H9 (cell line): ENCODE measurements around the gene SLC16A4. TPM values are rescaled to one million over a fixed set of nuclear protein-coding genes. Genes with fewer than 3 reads are reported as not detected.

Source experiments
- DNase-seq: peaks from one replicate; pipeline ENCODE4 v3.0.0-alpha.2; 2017
- H2AFZ ChIP-seq: one replicate; pipeline ENCODE4 v1.6.1; 2013; ENCODE audit warnings: mild to moderate bottlenecking, low read length, control low read depth, moderate library complexity
- H2AK5ac ChIP-seq: 2 replicates; pipeline ENCODE4 v1.6.1; 2013; ENCODE audit warnings: low read length, control low read depth, mixed read lengths; ENCODE audit not compliant: insufficient read length
- H2BK120ac ChIP-seq: one replicate; pipeline ENCODE4 v1.6.1; 2013; ENCODE audit warnings: low read depth, mild to moderate bottlenecking, low read length, control low read depth, inconsistent platforms; ENCODE audit not compliant: poor library complexity, severe bottlenecking
- H2BK12ac ChIP-seq: 2 replicates; pipeline ENCODE4 v1.6.1; 2013; ENCODE audit warnings: low read length, control low read depth, mixed read lengths, low read depth; ENCODE audit not compliant: insufficient read length
- H2BK15ac ChIP-seq: 2 replicates; pipeline ENCODE4 v1.6.1; 2013; ENCODE audit warnings: low read depth, low read length, control low read depth
- H2BK20ac ChIP-seq: one replicate; pipeline ENCODE4 v1.6.1; 2013; ENCODE audit warnings: low read depth, mild to moderate bottlenecking, low read length, control low read depth, inconsistent platforms; ENCODE audit not compliant: poor library complexity, severe bottlenecking
- H2BK5ac ChIP-seq: 2 replicates; pipeline ENCODE4 v1.6.1; 2013; ENCODE audit warnings: low read length, control low read depth, mixed read lengths; ENCODE audit not compliant: insufficient read length
- H3K14ac ChIP-seq: 2 replicates; pipeline ENCODE4 v1.6.1; 2013; ENCODE audit warnings: low read length, control low read depth; ENCODE audit not compliant: insufficient read depth
- H3K18ac ChIP-seq: 2 replicates; pipeline ENCODE4 v1.6.1; 2013; ENCODE audit warnings: low read depth, mild to moderate bottlenecking, mixed read lengths, low read length, control low read depth; ENCODE audit not compliant: insufficient read length
- H3K23ac ChIP-seq: 2 replicates; pipeline ENCODE4 v1.6.1; 2013; ENCODE audit warnings: low read length, control low read depth, mixed read lengths, low read depth; ENCODE audit not compliant: insufficient read length
- H3K23me2 ChIP-seq: 2 replicates; pipeline ENCODE4 v1.6.1; 2013; ENCODE audit warnings: low read depth, mild to moderate bottlenecking, mixed read lengths, low read length, control low read depth; ENCODE audit not compliant: insufficient read length, poor library complexity, severe bottlenecking
- H3K27ac ChIP-seq: 2 replicates; pipeline ENCODE4 v1.5.1; 2013; ENCODE audit warnings: low read length, control low read depth, mixed read lengths, low read depth; ENCODE audit not compliant: insufficient read length
- H3K27me3 ChIP-seq: 2 replicates; pipeline ENCODE4 v1.6.1; 2013; ENCODE audit warnings: low read length, control low read depth, inconsistent platforms; ENCODE audit not compliant: insufficient read depth
- H3K4ac ChIP-seq: 2 replicates; pipeline ENCODE4 v1.6.1; 2013; ENCODE audit warnings: low read depth, mild to moderate bottlenecking, control low read depth, inconsistent platforms, low read length, moderate library complexity
- H3K4me1 ChIP-seq: 2 replicates; pipeline ENCODE4 v1.6.1; 2013; ENCODE audit warnings: low read length, control low read depth, inconsistent platforms; ENCODE audit not compliant: insufficient read depth
- H3K4me2 ChIP-seq: 2 replicates; pipeline ENCODE4 v1.6.1; 2013; ENCODE audit warnings: low read length, control low read depth, mixed read lengths; ENCODE audit not compliant: insufficient read length, insufficient read depth
- H3K56ac ChIP-seq: 2 replicates; pipeline ENCODE4 v1.6.1; 2013; ENCODE audit warnings: low read depth, mild to moderate bottlenecking, mixed read lengths, low read length, control low read depth; ENCODE audit not compliant: insufficient read length
- H3K79me1 ChIP-seq: 2 replicates; pipeline ENCODE4 v1.6.1; 2013; ENCODE audit warnings: low read depth, mild to moderate bottlenecking, moderate library complexity, low read length, control low read depth, inconsistent platforms; ENCODE audit not compliant: insufficient read depth, poor library complexity, severe bottlenecking
- H3K79me2 ChIP-seq: 2 replicates; pipeline ENCODE4 v1.6.1; 2013; ENCODE audit warnings: low read length, control low read depth, inconsistent platforms; ENCODE audit not compliant: insufficient read depth
- H3K9ac ChIP-seq: 2 replicates; pipeline ENCODE4 v1.6.1; 2013; ENCODE audit warnings: low read length, control low read depth, mixed read lengths; ENCODE audit not compliant: insufficient read length; ENCODE audit errors: extremely low read depth
- H3K9me3 ChIP-seq: one replicate; pipeline ENCODE4 v1.6.1; 2013; ENCODE audit warnings: low read depth, low read length, inconsistent platforms; ENCODE audit not compliant: control insufficient read depth
- H3T11ph ChIP-seq: one replicate; pipeline ENCODE4 v1.6.1; 2013; ENCODE audit warnings: mild to moderate bottlenecking, low read length, control low read depth, inconsistent platforms
- H4K20me1 ChIP-seq: one replicate; pipeline ENCODE4 v1.6.1; 2013; ENCODE audit not compliant: control insufficient read depth, insufficient read length, insufficient read depth
- H4K5ac ChIP-seq: 2 replicates; pipeline ENCODE4 v1.6.1; 2013; ENCODE audit warnings: low read depth, mild to moderate bottlenecking, mixed read lengths, low read length, control low read depth; ENCODE audit not compliant: insufficient read length
- H4K8ac ChIP-seq: replicated peaks from 2 replicates; pipeline ENCODE4 v1.6.1; 2013; ENCODE audit warnings: low read length, control low read depth, mixed read lengths, low read depth; ENCODE audit not compliant: insufficient read length
- H4K91ac ChIP-seq: 2 replicates; pipeline ENCODE4 v1.6.1; 2013; ENCODE audit warnings: low read depth, mild to moderate bottlenecking, moderate library complexity, mixed read lengths, low read length, control low read depth; ENCODE audit not compliant: insufficient read length
- H3K27ac Mint-ChIP-seq, 3 experiments: 2 replicates in 2 of 3; 3 replicates in 1 of 3; pipeline ENCODE4 v1.8.0; 2020 to 2021; ENCODE audit warnings: mixed read lengths in 3 of 3, mild to moderate bottlenecking in 1 of 3, moderate library complexity in 1 of 3
- H3K27me3 Mint-ChIP-seq: 2 replicates; pipeline ENCODE4 v1.8.0; 2021; ENCODE audit warnings: low read depth, mild to moderate bottlenecking, moderate library complexity, mixed read lengths
- H3K36me3 Mint-ChIP-seq, 3 experiments: 2 replicates in 2 of 3; 3 replicates in 1 of 3; pipeline ENCODE4 v1.8.0; 2020 to 2021; ENCODE audit warnings: low read depth in 3 of 3, mixed read lengths in 3 of 3; ENCODE audit not compliant: insufficient read depth in 1 of 3
- H3K4me1 Mint-ChIP-seq, 2 experiments: 2 replicates each; pipeline ENCODE4 v1.8.0; 2020; ENCODE audit warnings: mixed read lengths in 2 of 2
- H3K4me3 Mint-ChIP-seq, 2 experiments: 2 replicates in 1 of 2; 3 replicates in 1 of 2; pipeline ENCODE4 v1.8.0; 2020 to 2021; ENCODE audit warnings: mild to moderate bottlenecking in 2 of 2, mixed read lengths in 2 of 2, moderate library complexity in 1 of 2
- H3K9me3 Mint-ChIP-seq, 2 experiments: 2 replicates in 1 of 2; 3 replicates in 1 of 2; pipeline ENCODE4 v1.8.0; 2020; ENCODE audit warnings: mild to moderate bottlenecking in 2 of 2, mixed read lengths in 2 of 2, moderate library complexity in 1 of 2
- CTCF ChIP-seq: fragments of 200-600 bp; sonication (generic); conservative IDR thresholded peaks from 3 replicates; pipeline ENCODE4 v1.8.0; 2021; ENCODE audit warnings: antibody characterized with exemption, mild to moderate bottlenecking
- whole genome bisulfite sequencing: extraction: QIAGEN DNeasy Blood & Tissue Kit; methylation state at CpG from one replicate; pipeline ENCODE4 v1.1.7; 2013; ENCODE audit warnings: missing lambda C conversion rate, low lambda C conversion rate, mixed read lengths; ENCODE audit not compliant: insufficient read length; ENCODE audit errors: extremely low coverage; 5-methylcytosine and 5-hydroxymethylcytosine counted together
- total RNA-seq: library from RNA; stranded (reverse); gene quantifications from 2 replicates; pipeline ENCODE4 v1.2.1, GENCODE V29; 2021

SLC16A4 gene
- total RNA-seq, 1 experiment from 2014 or later = 0.17 TPM

GRCh38 chr1:110387048-110387754 lies 3.6 kb downstream of the SLC16A4 start:
- H3K27ac Mint-ChIP-seq = no peak overlapping the region
- H3K23me2 ChIP-seq = no peaks in the 10 kb centered on the region
- no peak overlapping the region for H2BK12ac ChIP-seq
- H3K9me3 Mint-ChIP-seq = no peaks in the 10 kb centered on the region
- H4K8ac ChIP-seq = no peak overlapping the region
- H3K56ac ChIP-seq = no peak overlapping the region
- H3K36me3 Mint-ChIP-seq = no peaks in the 10 kb centered on the region; a peak in 1 of 7 replicates
- no peak for DNase-seq
- H3K27me3 ChIP-seq = no peaks in the 10 kb centered on the region
- H2BK15ac ChIP-seq = no peak overlapping the region
- no peak overlapping the region for H3K4me2 ChIP-seq
- H2AFZ ChIP-seq = no peak overlapping the region
- WGBS = no CpG with 5 or more reads among the region's 1 CpG
- H3K9me3 ChIP-seq = no peaks in the 10 kb centered on the region
- TF ChIP-seq CTCF = no peak
- no peak overlapping the region for H3T11ph ChIP-seq
- no peaks in the 10 kb centered on the region for H3K27me3 Mint-ChIP-seq
- H3K18ac ChIP-seq = no peak overlapping the region
- no peak overlapping the region for H4K91ac ChIP-seq
- H4K20me1 ChIP-seq = no peaks in the 10 kb centered on the region
- H4K5ac ChIP-seq = no peak overlapping the region
- no peak overlapping the region for H2BK5ac ChIP-seq
- H3K9ac ChIP-seq = no peak overlapping the region
- no peak overlapping the region for H2BK20ac ChIP-seq
- no peaks in the 10 kb centered on the region for H3K79me1 ChIP-seq
- peaks cover 16 to 21% of the 10 kb centered on the region in 2 experiments for H3K4me1 Mint-ChIP-seq
- H3K79me2 ChIP-seq = no peaks in the 10 kb centered on the region
- H3K4me1 ChIP-seq = no peaks in the 10 kb centered on the region
- H2AK5ac ChIP-seq = no peak overlapping the region
- no peak overlapping the region for H3K4me3 Mint-ChIP-seq
- no peak overlapping the region for H3K14ac ChIP-seq
- H2BK120ac ChIP-seq = no peak overlapping the region
- no peak overlapping the region for H3K23ac ChIP-seq
- no peak overlapping the region for H3K4ac ChIP-seq
- no peak overlapping the region for H3K27ac ChIP-seq
